ENCODE results near the gene EFCAB6. TPM values are rescaled to one million over a fixed set of nuclear protein-coding genes. Genes with fewer than 3 reads are reported as not detected.

EFCAB6 gene, protein sequence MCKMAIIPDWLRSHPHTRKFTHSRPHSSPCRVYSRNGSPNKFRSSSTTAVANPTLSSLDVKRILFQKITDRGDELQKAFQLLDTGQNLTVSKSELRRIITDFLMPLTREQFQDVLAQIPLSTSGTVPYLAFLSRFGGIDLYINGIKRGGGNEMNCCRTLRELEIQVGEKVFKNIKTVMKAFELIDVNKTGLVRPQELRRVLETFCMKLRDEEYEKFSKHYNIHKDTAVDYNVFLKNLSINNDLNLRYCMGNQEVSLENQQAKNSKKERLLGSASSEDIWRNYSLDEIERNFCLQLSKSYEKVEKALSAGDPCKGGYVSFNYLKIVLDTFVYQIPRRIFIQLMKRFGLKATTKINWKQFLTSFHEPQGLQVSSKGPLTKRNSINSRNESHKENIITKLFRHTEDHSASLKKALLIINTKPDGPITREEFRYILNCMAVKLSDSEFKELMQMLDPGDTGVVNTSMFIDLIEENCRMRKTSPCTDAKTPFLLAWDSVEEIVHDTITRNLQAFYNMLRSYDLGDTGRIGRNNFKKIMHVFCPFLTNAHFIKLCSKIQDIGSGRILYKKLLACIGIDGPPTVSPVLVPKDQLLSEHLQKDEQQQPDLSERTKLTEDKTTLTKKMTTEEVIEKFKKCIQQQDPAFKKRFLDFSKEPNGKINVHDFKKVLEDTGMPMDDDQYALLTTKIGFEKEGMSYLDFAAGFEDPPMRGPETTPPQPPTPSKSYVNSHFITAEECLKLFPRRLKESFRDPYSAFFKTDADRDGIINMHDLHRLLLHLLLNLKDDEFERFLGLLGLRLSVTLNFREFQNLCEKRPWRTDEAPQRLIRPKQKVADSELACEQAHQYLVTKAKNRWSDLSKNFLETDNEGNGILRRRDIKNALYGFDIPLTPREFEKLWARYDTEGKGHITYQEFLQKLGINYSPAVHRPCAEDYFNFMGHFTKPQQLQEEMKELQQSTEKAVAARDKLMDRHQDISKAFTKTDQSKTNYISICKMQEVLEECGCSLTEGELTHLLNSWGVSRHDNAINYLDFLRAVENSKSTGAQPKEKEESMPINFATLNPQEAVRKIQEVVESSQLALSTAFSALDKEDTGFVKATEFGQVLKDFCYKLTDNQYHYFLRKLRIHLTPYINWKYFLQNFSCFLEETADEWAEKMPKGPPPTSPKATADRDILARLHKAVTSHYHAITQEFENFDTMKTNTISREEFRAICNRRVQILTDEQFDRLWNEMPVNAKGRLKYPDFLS (N-terminal part only)
- 0.33 to 0.49 TPM (median 0.46 TPM) in 5 replicates for total RNA-seq (2022; extraction: Qiagen RNA extraction; ENCODE audit: low read depth)

DNA sequence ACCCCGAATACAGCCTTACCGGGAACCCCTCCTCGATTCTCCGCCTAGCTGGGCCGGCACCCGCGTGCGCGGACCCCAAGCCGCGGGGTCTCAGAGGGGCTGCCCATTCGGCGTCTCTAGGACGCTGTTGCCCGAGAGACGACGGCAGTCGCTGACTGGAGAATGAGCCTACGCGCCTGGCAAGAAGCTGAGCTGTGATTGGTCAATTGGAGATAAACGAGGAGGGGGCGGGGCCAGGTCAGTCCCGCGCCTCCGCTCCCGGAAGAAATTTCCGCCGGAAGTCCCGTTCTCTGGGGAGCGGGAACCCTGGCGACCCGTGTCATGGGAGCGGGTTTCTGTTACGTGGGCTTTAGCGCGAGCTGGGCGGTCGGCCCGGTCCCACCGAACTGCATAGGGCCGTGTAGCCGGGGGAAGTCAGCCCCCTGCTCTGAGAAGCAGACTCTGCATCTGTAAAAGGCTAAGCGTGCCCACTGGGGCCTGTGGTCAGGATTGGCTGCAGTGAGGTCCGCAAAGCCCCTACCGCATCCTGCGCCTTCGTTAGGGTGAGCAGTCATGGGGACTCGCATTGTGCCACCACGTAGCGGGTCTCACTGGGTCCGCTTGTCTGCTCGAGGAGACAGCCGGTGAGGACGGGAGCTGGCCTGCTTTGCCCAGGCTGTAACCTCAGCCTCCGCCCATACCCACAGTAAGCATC lies at the start of gene EFCAB6:
Gene EFCAB6 (minus strand): TSS at position 157 of the 694 bp plus-strand sequence. CDS start 29,987 bp downstream, outside the sequence.

Other genes starting within 250 kb of the EFCAB6 start
- gene SULT4A1, start 50.2 kb upstream of the EFCAB6 start, total RNA-seq (2022; extraction: Qiagen RNA extraction; ENCODE audit: low read depth) = not detected in 5 replicates
- gene PNPLA5, start 79.7 kb upstream of the EFCAB6 start, total RNA-seq (2022; extraction: Qiagen RNA extraction; ENCODE audit: low read depth) = 0.04 to 0.05 TPM in 2 of 5 replicates, not detected in the others
- gene PNPLA3, start 111.5 kb upstream of the EFCAB6 start, total RNA-seq (2022; extraction: Qiagen RNA extraction; ENCODE audit: low read depth) = 0.80 to 1.3 TPM (median 0.94 TPM) in 5 replicates
- 43.6 to 49.2 TPM (median 47.3 TPM) in 5 replicates for gene SAMM50, start 143.1 kb upstream of the EFCAB6 start, total RNA-seq (2022; extraction: Qiagen RNA extraction; ENCODE audit: low read depth)
- gene PARVB, start 212.0 kb upstream of the EFCAB6 start, total RNA-seq (2022; extraction: Qiagen RNA extraction; ENCODE audit: low read depth) = 37.1 to 42.5 TPM (median 40.4 TPM) in 5 replicates